ENCODE results near the gene PSME4.

GRCh38 chr2:53964257-53964952, 6.4 kb downstream of the PSME4 start:
- TF ChIP-seq CTCF (IDR thresholded peaks at IDR 0.05; ENCODE audit: borderline replicate concordance, extremely low read depth, low read length, poor library complexity, severe bottlenecking) (no peak), EZH2 (IDR thresholded peaks at IDR 0.05; ENCODE audit: borderline replicate concordance, low read depth, low read length, severe bottlenecking) (no peak)

Measured in DND-41 (cell line).